Measurements from ENCODE around the gene TCIRG1.

Gene TCIRG1

GRCh38 chr11:68096962-68097361 is 58.1 kb downstream of the TCIRG1 start:
- DNase-seq = no peak

GRCh38 chr11:68099057-68099456 is 60.2 kb downstream of the TCIRG1 start:
- no peak for DNase-seq

- DNase-seq = peak; percentile 91
Measured at GRCh38 chr11:68099474-68100405, 60.9 kb downstream of the TCIRG1 start.
